Neural progenitor cell (in vitro differentiated cells): ENCODE data around the gene ABCC4. TPM values are rescaled to one million over a fixed set of nuclear protein-coding genes. Genes with fewer than 3 reads are reported as not detected.

ENCODE experiments used
- DNase-seq: peaks from one replicate; pipeline ENCODE4 v3.0.0-alpha.2; 2016; ENCODE audit warnings: low spot score
- H2AFZ ChIP-seq: fragments of 200-600 bp; sonication (generic); replicated peaks from 2 replicates; pipeline ENCODE4 v1.6.1; 2016; ENCODE audit warnings: antibody characterized with exemption
- H3F3A ChIP-seq: fragments of 200-600 bp; sonication (generic); 2 replicates; pipeline ENCODE4 v1.6.1; 2016; ENCODE audit warnings: antibody characterized with exemption, low read depth
- H3K27ac ChIP-seq: fragments of 200-600 bp; sonication (generic); 2 replicates; pipeline ENCODE4 v1.5.1; 2016; ENCODE audit warnings: mild to moderate bottlenecking
- H3K27me3 ChIP-seq: fragments of 200-600 bp; sonication (generic); 2 replicates; pipeline ENCODE4 v1.6.1; 2016; ENCODE audit warnings: mild to moderate bottlenecking, moderate library complexity
- H3K36me3 ChIP-seq: fragments of 200-600 bp; sonication (generic); 2 replicates; pipeline ENCODE4 v1.5.1; 2016
- H3K4me1 ChIP-seq: fragments of 200-600 bp; sonication (generic); 2 replicates; pipeline ENCODE4 v1.6.1; 2016; ENCODE audit warnings: mixed run types
- H3K4me2 ChIP-seq: fragments of 200-600 bp; sonication (generic); 2 replicates; pipeline ENCODE4 v1.6.1; 2016
- H3K4me3 ChIP-seq: fragments of 200-600 bp; sonication (generic); 2 replicates; pipeline ENCODE4 v1.5.1; 2016
- H3K79me2 ChIP-seq: fragments of 200-600 bp; sonication (generic); 2 replicates; pipeline ENCODE4 v1.6.1; 2016; ENCODE audit warnings: low read depth
- H3K9ac ChIP-seq: fragments of 200-600 bp; sonication (generic); 2 replicates; pipeline ENCODE4 v1.6.1; 2016
- H3K9me3 ChIP-seq: fragments of 200-600 bp; sonication (generic); 2 replicates; pipeline ENCODE4 v1.5.1; 2016; ENCODE audit warnings: low read depth
- H4K20me1 ChIP-seq: fragments of 200-600 bp; sonication (generic); 2 replicates; pipeline ENCODE4 v1.6.1; 2016; ENCODE audit warnings: low read depth
- H3K27ac Mint-ChIP-seq: 3 replicates; pipeline ENCODE4 v1.8.0; 2021; ENCODE audit warnings: mixed read lengths
- H3K27me3 Mint-ChIP-seq: 2 replicates; pipeline ENCODE4 v1.8.0; 2022; ENCODE audit warnings: low read depth, mild to moderate bottlenecking, inconsistent platforms, moderate library complexity, mixed read lengths; ENCODE audit not compliant: insufficient read depth
- H3K36me3 Mint-ChIP-seq: 3 replicates; pipeline ENCODE4 v1.8.0; 2021; ENCODE audit warnings: mixed read lengths
- H3K4me1 Mint-ChIP-seq: 3 replicates; pipeline ENCODE4 v1.8.0; 2021; ENCODE audit warnings: mixed read lengths
- H3K4me3 Mint-ChIP-seq: 3 replicates; pipeline ENCODE4 v1.8.0; 2021; ENCODE audit warnings: mild to moderate bottlenecking, moderate library complexity, mixed read lengths
- H3K9me3 Mint-ChIP-seq: 3 replicates; pipeline ENCODE4 v1.8.0; 2020; ENCODE audit warnings: mixed read lengths
- EZH2 ChIP-seq: fragments of 200-600 bp; sonication (generic); IDR thresholded peaks from 2 replicates; pipeline ENCODE4 v1.6.1; 2017; ENCODE audit warnings: antibody characterized with exemption, mild to moderate bottlenecking, moderate library complexity
- EZH2phosphoT487 ChIP-seq: fragments of 200-600 bp; sonication (generic); IDR thresholded peaks from 2 replicates; pipeline ENCODE4 v1.6.1; 2017; ENCODE audit warnings: antibody characterized with exemption
- total RNA-seq: library from RNA; depleted of rRNA; stranded (reverse); fragments of >200 nt; gene quantifications from 2 replicates; pipeline ENCODE4 v1.2.3, GENCODE V29; 2015; ENCODE audit warnings: low replicate concordance
- TF ChIP-seq, protein P1 (sequence below): fragments of 200-600 bp; sonication (generic); IDR thresholded peaks from 2 replicates; pipeline ENCODE4 v1.5.1; 2017; ENCODE audit warnings: antibody characterized with exemption, mild to moderate bottlenecking

ABCC4 gene
- total RNA-seq, 1 donor from 2014 or later = 23.6 TPM

DNA sequence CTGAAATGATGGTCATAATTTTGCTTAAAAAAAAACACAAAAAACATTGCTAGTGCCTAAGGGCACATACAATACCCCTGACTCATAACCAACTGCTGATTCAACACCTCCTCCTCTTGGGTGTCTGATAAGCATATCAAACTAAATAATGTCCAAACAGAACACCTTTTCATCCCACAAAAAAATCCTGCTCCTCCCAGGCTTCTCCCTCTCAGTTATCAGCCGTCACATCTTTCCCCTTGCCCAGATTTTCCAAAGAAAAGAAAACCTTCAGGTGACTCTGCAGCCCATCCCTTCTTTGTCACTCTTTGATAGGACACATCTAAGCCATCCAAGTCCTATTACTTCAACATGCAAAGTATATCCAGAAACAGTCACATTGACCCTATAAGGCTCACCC, 46.9 kb downstream of the ABCC4 start:
- Mint-ChIP-seq H3K27me3 (no peaks in the 10 kb centered on the region), H3K9me3 (peaks cover 3% of the 10 kb centered on the region), H3K36me3 (peaks cover 11% of the 10 kb centered on the region), H3K4me1 (peaks cover 4% of the 10 kb centered on the region), H3K27ac (no peak overlapping the region), H3K4me3 (no peak overlapping the region)
- Histone ChIP-seq H3K9me3 (no peaks in the 10 kb centered on the region), H3K36me3 (no peaks in the 10 kb centered on the region), H3K79me2 (no peaks in the 10 kb centered on the region), H3F3A (no peaks in the 10 kb centered on the region), H3K9ac (no peak overlapping the region), H3K4me3 (no peak overlapping the region), H3K27ac (no peak overlapping the region), H3K27me3 (no peaks in the 10 kb centered on the region), H2AFZ (no peak overlapping the region), H3K4me1 (no peaks in the 10 kb centered on the region), H3K4me2 (no peak overlapping the region), H4K20me1 (no peaks in the 10 kb centered on the region)
- TF ChIP-seq, protein P1, sequence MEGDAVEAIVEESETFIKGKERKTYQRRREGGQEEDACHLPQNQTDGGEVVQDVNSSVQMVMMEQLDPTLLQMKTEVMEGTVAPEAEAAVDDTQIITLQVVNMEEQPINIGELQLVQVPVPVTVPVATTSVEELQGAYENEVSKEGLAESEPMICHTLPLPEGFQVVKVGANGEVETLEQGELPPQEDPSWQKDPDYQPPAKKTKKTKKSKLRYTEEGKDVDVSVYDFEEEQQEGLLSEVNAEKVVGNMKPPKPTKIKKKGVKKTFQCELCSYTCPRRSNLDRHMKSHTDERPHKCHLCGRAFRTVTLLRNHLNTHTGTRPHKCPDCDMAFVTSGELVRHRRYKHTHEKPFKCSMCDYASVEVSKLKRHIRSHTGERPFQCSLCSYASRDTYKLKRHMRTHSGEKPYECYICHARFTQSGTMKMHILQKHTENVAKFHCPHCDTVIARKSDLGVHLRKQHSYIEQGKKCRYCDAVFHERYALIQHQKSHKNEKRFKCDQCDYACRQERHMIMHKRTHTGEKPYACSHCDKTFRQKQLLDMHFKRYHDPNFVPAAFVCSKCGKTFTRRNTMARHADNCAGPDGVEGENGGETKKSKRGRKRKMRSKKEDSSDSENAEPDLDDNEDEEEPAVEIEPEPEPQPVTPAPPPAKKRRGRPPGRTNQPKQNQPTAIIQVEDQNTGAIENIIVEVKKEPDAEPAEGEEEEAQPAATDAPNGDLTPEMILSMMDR = no peak
- TF ChIP-seq EZH2 = no peak
- no peak for TF ChIP-seq EZH2phosphoT487
- DNase-seq = no peak

DNA sequence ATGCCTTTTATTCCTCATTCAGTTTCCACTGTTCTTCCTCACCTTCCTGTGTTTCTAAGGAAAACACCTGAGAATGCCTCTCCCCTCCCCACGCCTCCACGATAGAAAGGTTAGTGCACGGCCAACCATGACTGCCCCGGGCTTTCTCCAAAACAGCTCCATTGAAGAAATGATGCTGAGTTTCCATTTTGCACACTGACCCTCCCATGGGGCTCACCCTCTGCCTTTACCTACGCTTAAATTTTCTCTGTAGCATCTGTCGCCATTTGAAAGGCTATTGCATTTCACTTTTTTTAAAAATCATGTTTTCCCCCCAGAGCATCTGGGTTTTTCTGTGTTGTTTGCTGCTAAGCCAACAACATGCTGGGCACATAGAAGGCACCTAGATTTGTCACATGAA, 48.2 kb downstream of the ABCC4 start:
- H3K4me1 Mint-ChIP-seq = no peaks in the 10 kb centered on the region
- H3K9me3 Mint-ChIP-seq = no peaks in the 10 kb centered on the region
- no peak overlapping the region for H3K4me3 ChIP-seq
- TF ChIP-seq EZH2 (no peak), EZH2phosphoT487 (no peak)
- TF ChIP-seq, protein P1 = no peak
- H3K4me2 ChIP-seq = no peak overlapping the region
- no peaks in the 10 kb centered on the region for H3F3A ChIP-seq
- no peak overlapping the region for H3K27ac ChIP-seq
- H3K27ac Mint-ChIP-seq = no peak overlapping the region
- H3K9ac ChIP-seq = no peak overlapping the region
- no peaks in the 10 kb centered on the region for H3K27me3 ChIP-seq
- H3K9me3 ChIP-seq = no peaks in the 10 kb centered on the region
- no peaks in the 10 kb centered on the region for H3K36me3 ChIP-seq
- H3K4me3 Mint-ChIP-seq = no peak overlapping the region
- DNase-seq = no peak
- no peak overlapping the region for H2AFZ ChIP-seq
- no peaks in the 10 kb centered on the region for H3K4me1 ChIP-seq
- H3K36me3 Mint-ChIP-seq = peaks cover 6% of the 10 kb centered on the region
- no peaks in the 10 kb centered on the region for H3K79me2 ChIP-seq
- no peaks in the 10 kb centered on the region for H4K20me1 ChIP-seq
- H3K27me3 Mint-ChIP-seq = no peaks in the 10 kb centered on the region

DNA sequence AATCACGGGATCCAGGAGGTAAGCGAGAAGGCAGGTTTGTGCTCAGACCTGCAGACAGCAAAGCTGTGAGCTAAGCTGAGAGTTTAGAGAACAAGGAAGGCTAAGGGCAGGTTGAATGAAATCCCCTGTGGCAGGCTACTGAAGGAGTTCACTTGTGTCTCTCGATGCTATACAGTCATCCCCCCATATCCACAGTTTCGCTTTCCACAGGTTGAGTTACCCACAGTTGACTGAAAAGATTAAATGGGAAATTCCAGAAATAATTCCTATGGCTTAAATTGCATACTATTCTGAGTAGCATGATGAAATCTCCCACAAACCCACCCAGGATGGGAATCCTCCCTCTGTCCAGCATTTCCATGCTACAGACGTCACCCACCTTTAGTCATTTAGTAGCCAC, 49.6 kb downstream of the ABCC4 start:
- H3K9ac ChIP-seq = no peak overlapping the region
- H3K79me2 ChIP-seq = no peaks in the 10 kb centered on the region
- H3K27ac Mint-ChIP-seq = no peak overlapping the region
- no peak overlapping the region for H3K4me3 ChIP-seq
- no peak overlapping the region for H3K4me3 Mint-ChIP-seq
- H3K4me2 ChIP-seq = no peak overlapping the region
- no peaks in the 10 kb centered on the region for H3F3A ChIP-seq
- no peaks in the 10 kb centered on the region for H3K4me1 ChIP-seq
- no peaks in the 10 kb centered on the region for H3K9me3 ChIP-seq
- H3K27me3 Mint-ChIP-seq = no peaks in the 10 kb centered on the region
- no peaks in the 10 kb centered on the region for H3K36me3 ChIP-seq
- H3K27me3 ChIP-seq = no peaks in the 10 kb centered on the region
- no peaks in the 10 kb centered on the region for H3K4me1 Mint-ChIP-seq
- no peak for DNase-seq
- TF ChIP-seq, protein P1 = no peak
- TF ChIP-seq EZH2phosphoT487 (no peak), EZH2 (no peak)
- no peak overlapping the region for H3K27ac ChIP-seq
- H4K20me1 ChIP-seq = no peaks in the 10 kb centered on the region
- peaks cover 5% of the 10 kb centered on the region for H3K36me3 Mint-ChIP-seq
- H3K9me3 Mint-ChIP-seq = no peaks in the 10 kb centered on the region
- H2AFZ ChIP-seq = no peak overlapping the region

DNA sequence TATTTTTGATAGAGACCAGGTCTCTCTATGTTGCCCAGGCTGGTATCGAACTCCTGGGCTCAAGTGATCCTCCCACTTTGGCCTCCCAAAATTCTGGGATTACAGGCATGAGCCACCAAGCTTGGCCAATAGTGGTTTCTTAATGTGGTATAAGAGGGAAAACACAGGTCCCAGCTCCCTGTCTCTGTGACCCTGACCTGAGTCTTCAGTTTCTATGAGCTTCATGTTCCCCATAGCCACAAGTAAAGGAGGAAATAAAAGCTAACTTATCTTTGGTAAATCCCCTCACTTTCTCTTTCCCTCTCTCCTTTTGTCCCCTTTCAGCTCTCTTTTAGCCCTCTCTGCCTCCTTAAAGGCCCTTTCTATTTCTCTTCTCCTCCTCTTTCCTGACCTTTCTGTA, 50.3 kb downstream of the ABCC4 start:
- H3K9ac ChIP-seq = no peak overlapping the region
- no peaks in the 10 kb centered on the region for H3F3A ChIP-seq
- Mint-ChIP-seq H3K9me3 (no peaks in the 10 kb centered on the region), H3K4me1 (no peaks in the 10 kb centered on the region), H3K4me3 (no peak overlapping the region), H3K27ac (no peak overlapping the region), H3K36me3 (peaks cover 8% of the 10 kb centered on the region), H3K27me3 (no peaks in the 10 kb centered on the region)
- no peaks in the 10 kb centered on the region for H4K20me1 ChIP-seq
- no peak for DNase-seq
- H3K27ac ChIP-seq = no peak overlapping the region
- no peaks in the 10 kb centered on the region for H3K4me1 ChIP-seq
- no peak overlapping the region for H3K4me2 ChIP-seq
- H3K9me3 ChIP-seq = no peaks in the 10 kb centered on the region
- H2AFZ ChIP-seq = no peak overlapping the region
- H3K79me2 ChIP-seq = no peaks in the 10 kb centered on the region
- H3K27me3 ChIP-seq = no peaks in the 10 kb centered on the region
- no peak overlapping the region for H3K4me3 ChIP-seq
- TF ChIP-seq, protein P1 = no peak
- TF ChIP-seq EZH2phosphoT487 (no peak), EZH2 (no peak)
- no peaks in the 10 kb centered on the region for H3K36me3 ChIP-seq
